ENCODE measurements around the gene UBE2U. TPM values are rescaled to one million over a fixed set of nuclear protein-coding genes. Genes with fewer than 3 reads are reported as not detected.

The UBE2U gene
- polyA plus RNA-seq, 1 donor from 2014 or later, result not detected

GRCh38 chr1:64243757-64244080 is 40.3 kb downstream of the UBE2U start:
- Histone ChIP-seq H3K9me3 (ENCODE audit: low read length) (no peaks in the 10 kb centered on the region), H3K27ac (ENCODE audit: low read length) (no peak overlapping the region), H3K36me3 (ENCODE audit: insufficient read depth, low read length) (no peaks in the 10 kb centered on the region), H3K4me2 (ENCODE audit: low read length) (no peak overlapping the region), H2AFZ (ENCODE audit: low read depth, low read length) (no peak overlapping the region), H3K4me3 (ENCODE audit: low read length) (no peak overlapping the region), H3K79me2 (replicated peaks; ENCODE audit: insufficient read depth, low read length) (no peaks in the 10 kb centered on the region), H3F3A (ENCODE audit: insufficient read depth, low read length, poor library complexity, severe bottlenecking) (no peaks in the 10 kb centered on the region), H4K20me1 (ENCODE audit: insufficient read depth) (no peaks in the 10 kb centered on the region), H3K27me3 (ENCODE audit: insufficient read depth, low read depth, low read length) (no peaks in the 10 kb centered on the region), H3K9me2 (ENCODE audit: insufficient read depth, low read length) (no peaks in the 10 kb centered on the region), H3K9ac (ENCODE audit: low read length) (no peak overlapping the region)
- TF ChIP-seq POLR2AphosphoS5 (IDR thresholded peaks at IDR 0.05) (no peak), EZH2 (IDR thresholded peaks at IDR 0.05; ENCODE audit: borderline replicate concordance, insufficient read depth, low read length, poor library complexity, severe bottlenecking) (no peak), EP300 (conservative IDR thresholded peaks at IDR 0.05; ENCODE audit: poor library complexity, severe bottlenecking) (no peak), MXI1 (conservative IDR thresholded peaks at IDR 0.05; ENCODE audit: poor library complexity, severe bottlenecking) (no peak), RAD21 (conservative IDR thresholded peaks at IDR 0.05) (no peak), SMC3 (conservative IDR thresholded peaks at IDR 0.05; ENCODE audit: poor library complexity) (no peak), TAF1 (IDR thresholded peaks at IDR 0.05; ENCODE audit: low read depth) (no peak)
- TF ChIP-seq, protein P1, sequence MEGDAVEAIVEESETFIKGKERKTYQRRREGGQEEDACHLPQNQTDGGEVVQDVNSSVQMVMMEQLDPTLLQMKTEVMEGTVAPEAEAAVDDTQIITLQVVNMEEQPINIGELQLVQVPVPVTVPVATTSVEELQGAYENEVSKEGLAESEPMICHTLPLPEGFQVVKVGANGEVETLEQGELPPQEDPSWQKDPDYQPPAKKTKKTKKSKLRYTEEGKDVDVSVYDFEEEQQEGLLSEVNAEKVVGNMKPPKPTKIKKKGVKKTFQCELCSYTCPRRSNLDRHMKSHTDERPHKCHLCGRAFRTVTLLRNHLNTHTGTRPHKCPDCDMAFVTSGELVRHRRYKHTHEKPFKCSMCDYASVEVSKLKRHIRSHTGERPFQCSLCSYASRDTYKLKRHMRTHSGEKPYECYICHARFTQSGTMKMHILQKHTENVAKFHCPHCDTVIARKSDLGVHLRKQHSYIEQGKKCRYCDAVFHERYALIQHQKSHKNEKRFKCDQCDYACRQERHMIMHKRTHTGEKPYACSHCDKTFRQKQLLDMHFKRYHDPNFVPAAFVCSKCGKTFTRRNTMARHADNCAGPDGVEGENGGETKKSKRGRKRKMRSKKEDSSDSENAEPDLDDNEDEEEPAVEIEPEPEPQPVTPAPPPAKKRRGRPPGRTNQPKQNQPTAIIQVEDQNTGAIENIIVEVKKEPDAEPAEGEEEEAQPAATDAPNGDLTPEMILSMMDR (IDR thresholded peaks at IDR 0.05; ENCODE audit: poor library complexity, severe bottlenecking), result no peak
- TF ChIP-seq, protein P2, sequence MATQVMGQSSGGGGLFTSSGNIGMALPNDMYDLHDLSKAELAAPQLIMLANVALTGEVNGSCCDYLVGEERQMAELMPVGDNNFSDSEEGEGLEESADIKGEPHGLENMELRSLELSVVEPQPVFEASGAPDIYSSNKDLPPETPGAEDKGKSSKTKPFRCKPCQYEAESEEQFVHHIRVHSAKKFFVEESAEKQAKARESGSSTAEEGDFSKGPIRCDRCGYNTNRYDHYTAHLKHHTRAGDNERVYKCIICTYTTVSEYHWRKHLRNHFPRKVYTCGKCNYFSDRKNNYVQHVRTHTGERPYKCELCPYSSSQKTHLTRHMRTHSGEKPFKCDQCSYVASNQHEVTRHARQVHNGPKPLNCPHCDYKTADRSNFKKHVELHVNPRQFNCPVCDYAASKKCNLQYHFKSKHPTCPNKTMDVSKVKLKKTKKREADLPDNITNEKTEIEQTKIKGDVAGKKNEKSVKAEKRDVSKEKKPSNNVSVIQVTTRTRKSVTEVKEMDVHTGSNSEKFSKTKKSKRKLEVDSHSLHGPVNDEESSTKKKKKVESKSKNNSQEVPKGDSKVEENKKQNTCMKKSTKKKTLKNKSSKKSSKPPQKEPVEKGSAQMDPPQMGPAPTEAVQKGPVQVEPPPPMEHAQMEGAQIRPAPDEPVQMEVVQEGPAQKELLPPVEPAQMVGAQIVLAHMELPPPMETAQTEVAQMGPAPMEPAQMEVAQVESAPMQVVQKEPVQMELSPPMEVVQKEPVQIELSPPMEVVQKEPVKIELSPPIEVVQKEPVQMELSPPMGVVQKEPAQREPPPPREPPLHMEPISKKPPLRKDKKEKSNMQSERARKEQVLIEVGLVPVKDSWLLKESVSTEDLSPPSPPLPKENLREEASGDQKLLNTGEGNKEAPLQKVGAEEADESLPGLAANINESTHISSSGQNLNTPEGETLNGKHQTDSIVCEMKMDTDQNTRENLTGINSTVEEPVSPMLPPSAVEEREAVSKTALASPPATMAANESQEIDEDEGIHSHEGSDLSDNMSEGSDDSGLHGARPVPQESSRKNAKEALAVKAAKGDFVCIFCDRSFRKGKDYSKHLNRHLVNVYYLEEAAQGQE (IDR thresholded peaks at IDR 0.05; ENCODE audit: borderline replicate concordance), result no peak

DNA sequence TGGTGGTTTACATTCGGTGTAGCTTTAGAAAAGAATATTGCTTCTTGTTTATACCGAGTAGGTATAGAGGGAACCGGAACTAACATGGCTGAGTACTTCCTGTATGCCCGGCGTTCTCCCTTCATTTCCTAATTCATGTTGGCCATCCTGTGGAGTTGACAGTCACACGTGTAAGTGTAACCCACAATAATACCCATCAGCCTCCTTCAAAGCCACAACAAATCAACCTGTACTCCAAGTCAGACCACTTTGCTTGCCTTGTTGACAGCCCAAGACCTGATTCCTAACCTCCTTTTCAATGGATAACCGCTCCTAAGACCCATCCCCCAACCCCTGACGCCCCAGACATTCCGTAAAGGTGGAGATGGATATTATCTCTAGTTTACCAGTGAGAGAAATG is 42.1 kb downstream of the UBE2U start:
- H3K36me3 ChIP-seq (ENCODE audit: insufficient read depth, low read length), result no peaks in the 10 kb centered on the region
- H3K9me3 ChIP-seq (ENCODE audit: low read length), result no peaks in the 10 kb centered on the region
- H3K9ac ChIP-seq (ENCODE audit: low read length), result no peak overlapping the region
- TF ChIP-seq MXI1 (conservative IDR thresholded peaks at IDR 0.05; ENCODE audit: poor library complexity, severe bottlenecking), result no peak
- no peak for TF ChIP-seq EP300 (conservative IDR thresholded peaks at IDR 0.05; ENCODE audit: poor library complexity, severe bottlenecking)
- TF ChIP-seq POLR2AphosphoS5 (IDR thresholded peaks at IDR 0.05), result no peak
- TF ChIP-seq, protein P1 (IDR thresholded peaks at IDR 0.05; ENCODE audit: poor library complexity, severe bottlenecking), result no peak
- TF ChIP-seq, protein P2 (IDR thresholded peaks at IDR 0.05; ENCODE audit: borderline replicate concordance), result no peak
- TF ChIP-seq RAD21 (conservative IDR thresholded peaks at IDR 0.05), result no peak
- no peak for TF ChIP-seq SMC3 (conservative IDR thresholded peaks at IDR 0.05; ENCODE audit: poor library complexity)
- TF ChIP-seq EZH2 (IDR thresholded peaks at IDR 0.05; ENCODE audit: borderline replicate concordance, insufficient read depth, low read length, poor library complexity, severe bottlenecking), result no peak
- TF ChIP-seq TAF1 (IDR thresholded peaks at IDR 0.05; ENCODE audit: low read depth), result no peak
- no peaks in the 10 kb centered on the region for H3F3A ChIP-seq (ENCODE audit: insufficient read depth, low read length, poor library complexity, severe bottlenecking)
- H3K4me3 ChIP-seq (ENCODE audit: low read length), result no peak overlapping the region
- H3K27me3 ChIP-seq (ENCODE audit: insufficient read depth, low read depth, low read length), result no peaks in the 10 kb centered on the region
- no peak overlapping the region for H2AFZ ChIP-seq (ENCODE audit: low read depth, low read length)
- no peaks in the 10 kb centered on the region for H3K79me2 ChIP-seq (replicated peaks; ENCODE audit: insufficient read depth, low read length)
- H3K27ac ChIP-seq (ENCODE audit: low read length), result no peak overlapping the region
- no peak overlapping the region for H3K4me2 ChIP-seq (ENCODE audit: low read length)
- no peaks in the 10 kb centered on the region for H4K20me1 ChIP-seq (ENCODE audit: insufficient read depth)
- H3K9me2 ChIP-seq (ENCODE audit: insufficient read depth, low read length), result no peaks in the 10 kb centered on the region
